Astrocyte (in vitro differentiated cells and primary cell): Measurements from ENCODE around the gene CCR5.

Source experiments
- EZH2 ChIP-seq: IDR thresholded peaks from 2 replicates; pipeline ENCODE4 v1.6.1; 2012; ENCODE audit warnings: mild to moderate bottlenecking, low read length, inconsistent platforms; ENCODE audit not compliant: insufficient read depth
- TF ChIP-seq, protein P1 (sequence below): IDR thresholded peaks from 2 replicates; pipeline ENCODE4 v1.5.1; 2011; ENCODE audit warnings: low read depth, mild to moderate bottlenecking, inconsistent platforms, low read length, moderate library complexity; ENCODE audit not compliant: insufficient read depth

DNA sequence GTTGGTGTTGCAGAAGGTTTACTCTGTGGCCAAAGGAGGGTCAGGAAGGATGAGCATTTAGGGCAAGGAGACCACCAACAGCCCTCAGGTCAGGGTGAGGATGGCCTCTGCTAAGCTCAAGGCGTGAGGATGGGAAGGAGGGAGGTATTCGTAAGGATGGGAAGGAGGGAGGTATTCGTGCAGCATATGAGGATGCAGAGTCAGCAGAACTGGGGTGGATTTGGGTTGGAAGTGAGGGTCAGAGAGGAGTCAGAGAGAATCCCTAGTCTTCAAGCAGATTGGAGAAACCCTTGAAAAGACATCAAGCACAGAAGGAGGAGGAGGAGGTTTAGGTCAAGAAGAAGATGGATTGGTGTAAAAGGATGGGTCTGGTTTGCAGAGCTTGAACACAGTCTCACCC is 4.0 kb downstream of the CCR5 start:
- TF ChIP-seq, protein P1, sequence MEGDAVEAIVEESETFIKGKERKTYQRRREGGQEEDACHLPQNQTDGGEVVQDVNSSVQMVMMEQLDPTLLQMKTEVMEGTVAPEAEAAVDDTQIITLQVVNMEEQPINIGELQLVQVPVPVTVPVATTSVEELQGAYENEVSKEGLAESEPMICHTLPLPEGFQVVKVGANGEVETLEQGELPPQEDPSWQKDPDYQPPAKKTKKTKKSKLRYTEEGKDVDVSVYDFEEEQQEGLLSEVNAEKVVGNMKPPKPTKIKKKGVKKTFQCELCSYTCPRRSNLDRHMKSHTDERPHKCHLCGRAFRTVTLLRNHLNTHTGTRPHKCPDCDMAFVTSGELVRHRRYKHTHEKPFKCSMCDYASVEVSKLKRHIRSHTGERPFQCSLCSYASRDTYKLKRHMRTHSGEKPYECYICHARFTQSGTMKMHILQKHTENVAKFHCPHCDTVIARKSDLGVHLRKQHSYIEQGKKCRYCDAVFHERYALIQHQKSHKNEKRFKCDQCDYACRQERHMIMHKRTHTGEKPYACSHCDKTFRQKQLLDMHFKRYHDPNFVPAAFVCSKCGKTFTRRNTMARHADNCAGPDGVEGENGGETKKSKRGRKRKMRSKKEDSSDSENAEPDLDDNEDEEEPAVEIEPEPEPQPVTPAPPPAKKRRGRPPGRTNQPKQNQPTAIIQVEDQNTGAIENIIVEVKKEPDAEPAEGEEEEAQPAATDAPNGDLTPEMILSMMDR = no peak
- TF ChIP-seq EZH2 = no peak
